Keratinocyte (primary cell): ENCODE measurements around the gene SEMA3F. TPM values are rescaled to one million over a fixed set of nuclear protein-coding genes. Genes with fewer than 3 reads are reported as not detected.

Experiments
- DNase-seq: peaks from one replicate; pipeline ENCODE4 v3.0.0-alpha.2; 2011; ENCODE audit warnings: low read depth, missing footprints, low spot score
- FAIRE-seq: peaks from 2 replicates; lab custom pipeline; 2011; peaks lifted over from hg19 to GRCh38; lab: Jason Lieb, UNC
- H2AFZ ChIP-seq: 2 replicates; pipeline ENCODE4 v1.6.0; 2012; ENCODE audit warnings: low read length, control low read depth, inconsistent platforms; ENCODE audit not compliant: control insufficient read depth
- H3K27ac ChIP-seq: 2 replicates; pipeline ENCODE4 v1.5.1; 2011; ENCODE audit warnings: low read length; ENCODE audit not compliant: control insufficient read depth, insufficient read depth
- H3K27me3 ChIP-seq: 3 replicates; pipeline ENCODE4 v1.6.0; 2011; ENCODE audit warnings: low read length; ENCODE audit not compliant: control insufficient read depth, insufficient read depth; ENCODE audit errors: extremely low read depth
- H3K36me3 ChIP-seq, 2 experiments: 2 replicates in 1 of 2; 3 replicates in 1 of 2; pipeline ENCODE4 v1.5.1; 2011; ENCODE audit warnings: low read length in 2 of 2, mild to moderate bottlenecking in 1 of 2; ENCODE audit not compliant: control insufficient read depth in 2 of 2, insufficient read depth in 2 of 2; ENCODE audit errors: extremely low read depth in 1 of 2
- H3K4me1 ChIP-seq: 3 replicates; pipeline ENCODE4 v1.5.1; 2011; ENCODE audit warnings: low read length; ENCODE audit not compliant: control insufficient read depth, insufficient read depth; ENCODE audit errors: extremely low read depth
- H3K4me2 ChIP-seq: 3 replicates; pipeline ENCODE4 v1.6.0; 2011; ENCODE audit warnings: low read depth, low read length; ENCODE audit not compliant: control insufficient read depth, insufficient read depth; ENCODE audit errors: extremely low read depth
- H3K4me3 ChIP-seq, 3 experiments: fragments of 200-600 bp in 1 of 3; sonication (generic) in 1 of 3; 2 replicates in 2 of 3; 3 replicates in 1 of 3; pipeline ENCODE4 v1.5.1; 2011 to 2016; ENCODE audit warnings: low read length in 3 of 3, mild to moderate bottlenecking in 3 of 3, control low read depth in 2 of 3, inconsistent platforms in 1 of 3, low read depth in 1 of 3, mixed read lengths in 1 of 3, mixed run types in 1 of 3, moderate library complexity in 1 of 3; ENCODE audit not compliant: control insufficient read depth in 2 of 3, insufficient read depth in 2 of 3; ENCODE audit errors: extremely low read depth in 1 of 3
- H3K79me2 ChIP-seq: 2 replicates; pipeline ENCODE4 v1.6.0; 2012; ENCODE audit warnings: low read length; ENCODE audit not compliant: control insufficient read depth, insufficient read depth
- H3K9ac ChIP-seq: 3 replicates; pipeline ENCODE4 v1.6.0; 2011; ENCODE audit warnings: low read length; ENCODE audit not compliant: control insufficient read depth, insufficient read depth; ENCODE audit errors: extremely low read depth
- H3K9me1 ChIP-seq: 3 replicates; pipeline ENCODE4 v1.6.0; 2011; ENCODE audit warnings: low read length; ENCODE audit not compliant: control insufficient read depth, insufficient read depth; ENCODE audit errors: extremely low read depth
- H3K9me3 ChIP-seq: 2 replicates; pipeline ENCODE4 v1.5.1; 2012; ENCODE audit warnings: low read depth, low read length; ENCODE audit not compliant: control insufficient read depth
- H4K20me1 ChIP-seq: 3 replicates; pipeline ENCODE4 v1.6.0; 2011; ENCODE audit warnings: low read length; ENCODE audit not compliant: control insufficient read depth, insufficient read depth; ENCODE audit errors: extremely low read depth
- CTCF ChIP-seq, 3 experiments: IDR thresholded peaks in 1 of 3; conservative IDR thresholded peaks in 1 of 3; optimal IDR thresholded peaks in 1 of 3; 2 replicates in 2 of 3; 3 replicates in 1 of 3; pipeline versions ENCODE3 to v1.5.1; 2011; ENCODE audit warnings: low read length in 3 of 3, mild to moderate bottlenecking in 3 of 3, moderate library complexity in 2 of 3, control low read depth in 1 of 3, inconsistent platforms in 1 of 3; ENCODE audit not compliant: insufficient read depth in 2 of 3; ENCODE audit errors: extremely low read depth in 1 of 3
- EZH2 ChIP-seq: IDR thresholded peaks from one replicate; pipeline ENCODE4 v1.6.1; 2012; ENCODE audit warnings: inconsistent platforms, mild to moderate bottlenecking, low read length, moderate library complexity
- dilution Hi-C: fragments of 300-500 bp; cut with MboI; formaldehyde crosslinking; loops from one replicate; pipeline ENCODE4 v1.7.0; 2020; ENCODE audit warnings: low sequenced_read_pairs; ENCODE audit not compliant: extremely low pct_ligation_motif_present
- polyA plus RNA-seq, 5 experiments: library from polyadenylated mRNA; depleted of rRNA in 3 of 5; stranded (reverse) in 3 of 5; stranded (forward) in 1 of 5; unstranded in 1 of 5; fragments of >200 nt; gene quantifications; 1 replicate in 1 of 5; 2 replicates in 3 of 5; 3 replicates in 1 of 5; pipeline versions ENCODE4 v1.2.1 to v1.2.3, GENCODE V29; 2011 to 2012; ENCODE audit warnings: missing spikeins in 2 of 5, low read depth in 1 of 5, low replicate concordance in 1 of 5

Gene SEMA3F
- polyA plus RNA-seq, 1 donor (not counting 4 experiments of a cell fraction or from before 2014, with no cell fraction given): 72.8 TPM

- H3K27me3 ChIP-seq: peaks cover 8% of the 10 kb centered on the region
- no peak overlapping the region for H3K4me3 ChIP-seq
- no peak for TF ChIP-seq EZH2
- TF ChIP-seq CTCF (optimal IDR thresholded peaks at IDR 0.05 in 1 of 3, IDR thresholded peaks at IDR 0.05 in 1 of 3, conservative IDR thresholded peaks at IDR 0.05 in 1 of 3; ENCODE audit: extremely low read depth in 1 of 3, insufficient read depth in 2 of 3, low read length in 3 of 3): no peak
- dilution Hi-C loops: no loop called here
- H2AFZ ChIP-seq: no peak overlapping the region
- H3K9me1 ChIP-seq: no peaks in the 10 kb centered on the region
- no peaks in the 10 kb centered on the region for H3K36me3 ChIP-seq
- H3K27ac ChIP-seq: no peak overlapping the region
- H3K9ac ChIP-seq: no peak overlapping the region
- no peaks in the 10 kb centered on the region for H3K79me2 ChIP-seq
- H3K9me3 ChIP-seq: no peaks in the 10 kb centered on the region
- H4K20me1 ChIP-seq: no peaks in the 10 kb centered on the region
- FAIRE-seq (no peak), DNase-seq (no peak)
- H3K4me2 ChIP-seq: no peak overlapping the region
- H3K4me1 ChIP-seq: peaks cover 11% of the 10 kb centered on the region
Measured at GRCh38 chr3:50214824-50215223, 59.7 kb downstream of the SEMA3F start.

- Histone ChIP-seq H3K36me3 (no peaks in the 10 kb centered on the region), H4K20me1 (no peaks in the 10 kb centered on the region), H3K9ac (no peak overlapping the region), H3K9me3 (no peaks in the 10 kb centered on the region), H3K9me1 (no peaks in the 10 kb centered on the region), H2AFZ (no peak overlapping the region), H3K4me3 (no peak overlapping the region), H3K27ac (no peak overlapping the region), H3K4me1 (peaks cover 11% of the 10 kb centered on the region), H3K4me2 (no peak overlapping the region), H3K79me2 (no peaks in the 10 kb centered on the region), H3K27me3 (peaks cover 3% of the 10 kb centered on the region)
- TF ChIP-seq CTCF (optimal IDR thresholded peaks at IDR 0.05 in 1 of 3, IDR thresholded peaks at IDR 0.05 in 1 of 3, conservative IDR thresholded peaks at IDR 0.05 in 1 of 3; ENCODE audit: extremely low read depth in 1 of 3, insufficient read depth in 2 of 3, low read length in 3 of 3) (no peak), EZH2 (no peak)
- FAIRE-seq (no peak), DNase-seq (no peak)
- dilution Hi-C loops: no loop called here
Measured at GRCh38 chr3:50215529-50215928, 60.4 kb downstream of the SEMA3F start.
